Dendritic cell treated with granulocyte-macrophage colony-stimulating factor and Interleukin-4, amounts not matched to agents 40 ng/mL and 50 ng/mL, for 4 days (primary cell): ENCODE data around the gene RPL26.
"Not testable (repeated sequence)": the region's sequence is repeated elsewhere in the genome, so short reads cannot be mapped to it uniquely, and the experiment has no call there.

ENCODE experiments used
- H3K27ac Mint-ChIP-seq: one replicate; pipeline ENCODE4 v1.8.0; 2022; ENCODE audit warnings: mild to moderate bottlenecking, mixed read lengths
- H3K27me3 Mint-ChIP-seq: one replicate; pipeline ENCODE4 v1.8.0; 2022; ENCODE audit warnings: mild to moderate bottlenecking, mixed read lengths
- H3K36me3 Mint-ChIP-seq: one replicate; pipeline ENCODE4 v1.8.0; 2022; ENCODE audit warnings: low read depth, mixed read lengths
- H3K4me1 Mint-ChIP-seq: one replicate; pipeline ENCODE4 v1.8.0; 2022; ENCODE audit warnings: low read depth, mixed read lengths
- H3K4me3 Mint-ChIP-seq: one replicate; pipeline ENCODE4 v1.8.0; 2022; ENCODE audit warnings: mild to moderate bottlenecking, moderate library complexity, mixed read lengths
- H3K9me3 Mint-ChIP-seq: one replicate; pipeline ENCODE4 v1.8.0; 2022; ENCODE audit warnings: mixed read lengths
- intact Hi-C: fragments of 100-400 bp; cut with micrococcal nuclease; formaldehyde crosslinking; loops from one replicate; pipeline ENCODE4 v1.15.0; 2022

Gene RPL26

DNA sequence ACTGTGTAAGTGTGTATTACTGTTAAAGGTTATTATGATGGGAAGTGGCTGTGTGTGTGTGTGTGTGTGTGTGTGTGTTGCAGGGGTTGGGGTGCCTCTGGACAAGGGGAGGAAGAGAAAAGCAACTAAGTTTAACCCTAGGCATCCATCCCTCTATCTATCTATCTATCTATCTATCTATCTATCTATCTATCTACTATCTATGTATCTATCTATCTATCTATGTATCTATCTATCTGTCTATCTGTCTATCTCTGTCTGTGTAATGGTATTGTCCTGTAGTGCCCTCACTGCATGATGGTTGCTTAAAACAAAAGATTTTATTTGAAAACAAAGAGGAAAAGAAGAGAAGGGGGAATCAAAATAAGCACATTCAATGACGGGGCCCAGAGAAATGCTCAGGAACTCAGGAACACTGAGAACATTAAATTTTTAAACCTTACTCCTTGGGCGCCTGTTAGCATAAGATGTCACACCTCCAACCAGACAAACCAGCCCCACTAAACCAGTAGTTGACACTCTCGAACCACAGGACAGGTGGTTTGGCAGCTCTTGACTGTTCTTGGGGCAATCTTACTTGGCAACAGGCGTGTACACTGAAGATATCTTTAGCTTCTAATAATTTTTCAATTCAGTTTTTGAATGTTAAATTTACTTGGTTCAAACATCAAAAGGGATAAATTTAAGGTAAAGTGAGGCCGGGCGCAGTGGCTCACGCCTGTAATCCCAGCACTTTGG lies 5.1 kb upstream of the RPL26 start:
- no peak overlapping the region for H3K27ac Mint-ChIP-seq
- H3K27me3 Mint-ChIP-seq = peaks cover 2% of the 10 kb centered on the region
- H3K36me3 Mint-ChIP-seq = peaks cover 3% of the 10 kb centered on the region
- H3K9me3 Mint-ChIP-seq = no peaks in the 10 kb centered on the region
- intact Hi-C loops = no loop called here
- H3K4me3 Mint-ChIP-seq = no peak overlapping the region
- peaks cover 19% of the 10 kb centered on the region for H3K4me1 Mint-ChIP-seq

DNA sequence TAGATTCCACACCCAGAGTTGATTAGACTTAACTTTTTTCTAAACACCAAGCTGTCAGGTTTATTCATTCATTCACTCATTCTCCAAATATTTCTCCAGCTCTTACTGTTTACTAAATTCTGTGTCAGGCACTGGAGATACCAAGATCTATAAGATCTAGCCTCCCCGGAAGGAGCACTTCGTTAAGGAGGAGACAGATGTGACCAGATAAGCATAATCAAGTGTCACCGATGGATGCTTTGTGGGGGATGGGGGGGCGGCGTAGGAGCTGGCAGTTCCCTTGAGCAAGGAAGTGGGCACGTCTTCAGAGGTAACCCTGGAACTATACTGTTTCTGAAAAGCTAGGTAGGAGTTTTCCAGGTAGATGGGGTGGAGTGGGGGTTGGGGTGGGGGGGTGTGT lies 3.8 kb upstream of the RPL26 start:
- Mint-ChIP-seq H3K4me3 (no peak overlapping the region), H3K27ac (no peak overlapping the region), H3K9me3 (no peaks in the 10 kb centered on the region), H3K4me1 (peaks cover 19% of the 10 kb centered on the region), H3K36me3 (peaks cover 15% of the 10 kb centered on the region), H3K27me3 (peaks cover under 1% of the 10 kb centered on the region)
- intact Hi-C loops = no loop called here

DNA sequence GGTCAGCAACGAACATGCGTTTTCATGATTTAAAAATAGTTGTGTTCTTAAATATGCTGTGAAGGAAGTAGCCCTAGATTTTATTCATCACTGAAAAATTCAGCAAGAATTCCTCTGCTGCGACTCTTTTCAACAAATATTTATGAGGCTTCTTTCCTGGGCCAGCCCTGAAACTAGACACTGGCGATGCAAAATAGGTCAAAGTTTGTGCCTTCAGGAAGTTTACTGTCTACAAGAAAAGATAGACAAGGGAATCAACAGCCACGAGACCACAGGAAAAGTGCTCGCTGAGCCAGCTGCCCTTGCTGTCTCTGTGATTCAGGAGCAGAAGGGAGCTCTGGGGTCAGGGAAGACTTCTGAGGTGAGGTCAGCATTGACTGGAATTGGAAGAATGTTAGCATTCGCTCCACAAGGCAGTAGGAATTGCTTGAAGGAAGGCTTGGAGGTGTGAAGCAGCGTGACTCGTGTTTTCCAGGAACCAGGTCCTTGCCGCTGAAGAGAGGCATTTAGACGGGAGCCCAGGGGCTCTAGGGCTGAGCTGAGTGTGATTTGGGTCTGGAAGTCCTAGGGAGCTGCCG lies 1.9 kb upstream of the RPL26 start:
- H3K27me3 Mint-ChIP-seq = no peaks in the 10 kb centered on the region
- H3K9me3 Mint-ChIP-seq = no peaks in the 10 kb centered on the region
- H3K4me1 Mint-ChIP-seq = peaks cover 28% of the 10 kb centered on the region
- H3K4me3 Mint-ChIP-seq = no peak overlapping the region
- intact Hi-C loops = no loop called here
- H3K36me3 Mint-ChIP-seq = peaks cover 35% of the 10 kb centered on the region
- H3K27ac Mint-ChIP-seq = peak overlapping the region; percentile 93

DNA sequence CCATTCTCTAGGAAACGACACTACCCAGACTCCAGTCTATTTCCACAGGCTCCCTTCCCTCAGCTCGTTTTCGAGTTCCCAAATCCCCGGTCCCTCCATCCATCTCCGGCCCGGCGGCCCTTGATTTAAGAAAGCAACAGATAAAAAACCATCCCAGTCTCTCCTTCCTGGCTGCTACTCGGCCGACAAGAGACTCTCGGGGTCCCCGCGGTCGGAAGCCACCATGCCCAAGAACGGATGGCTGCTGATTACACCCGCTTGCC lies 182 bp downstream of the RPL26 start:
- Mint-ChIP-seq H3K9me3 (no peaks in the 10 kb centered on the region), H3K27me3 (no peaks in the 10 kb centered on the region), H3K4me1 (peaks cover 40% of the 10 kb centered on the region), H3K36me3 (peaks cover 56% of the 10 kb centered on the region), H3K27ac (peak overlapping the region; percentile 93), H3K4me3 (peak overlapping the region; percentile 97)
- intact Hi-C loops = loop anchor here (1.0 to 2.0 kb wide), 2 partner anchors 54 to 363 kb away; no protein-coding TSS in a partner anchor

DNA sequence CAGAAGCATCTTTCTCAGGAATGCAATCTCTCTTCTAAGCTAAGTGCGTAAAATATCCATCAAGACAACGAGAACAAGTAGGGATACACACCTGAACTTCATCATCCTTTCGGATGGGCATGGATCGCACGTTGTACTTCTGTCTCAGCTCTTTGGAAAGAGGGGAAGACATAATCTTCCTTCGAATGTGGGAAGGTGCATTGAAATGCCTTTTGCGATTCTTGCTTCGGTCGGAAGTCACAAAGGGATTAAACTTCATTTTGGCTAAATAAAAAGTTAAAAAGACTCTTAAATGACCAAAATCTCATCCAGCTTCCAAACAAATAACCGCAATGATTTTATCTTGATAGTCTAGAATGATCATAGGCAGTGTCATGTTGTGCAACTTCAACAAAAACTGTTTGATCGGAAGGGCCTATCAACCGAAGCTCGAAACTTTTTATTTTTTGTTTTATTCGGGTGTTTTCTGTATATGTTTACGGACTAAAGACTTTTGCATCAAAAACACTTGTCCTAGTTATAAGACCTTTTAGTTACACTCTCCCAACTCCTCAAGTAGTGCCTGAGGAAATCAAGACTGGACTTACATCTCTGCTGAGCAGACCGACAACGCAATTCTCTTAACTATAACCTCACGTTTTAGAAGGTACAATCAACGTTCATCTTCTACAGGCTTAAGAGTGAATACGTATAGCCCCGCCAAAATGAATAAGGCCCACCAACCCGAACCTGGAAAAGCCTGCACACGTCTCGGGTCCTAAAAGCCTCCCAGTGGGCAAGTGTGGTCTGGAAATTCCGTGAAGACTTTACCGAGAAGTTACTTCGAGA lies 727 bp downstream of the RPL26 start:
- Mint-ChIP-seq H3K36me3 (peaks cover 61% of the 10 kb centered on the region), H3K9me3 (no peaks in the 10 kb centered on the region), H3K4me3 (peak overlapping the region; percentile 97), H3K27me3 (no peaks in the 10 kb centered on the region), H3K4me1 (peaks cover 40% of the 10 kb centered on the region), H3K27ac (peak overlapping the region; percentile 93)
- intact Hi-C loops = loop anchor here (2.0 kb wide), 1 partner anchor 55 kb away; no protein-coding TSS in a partner anchor

DNA sequence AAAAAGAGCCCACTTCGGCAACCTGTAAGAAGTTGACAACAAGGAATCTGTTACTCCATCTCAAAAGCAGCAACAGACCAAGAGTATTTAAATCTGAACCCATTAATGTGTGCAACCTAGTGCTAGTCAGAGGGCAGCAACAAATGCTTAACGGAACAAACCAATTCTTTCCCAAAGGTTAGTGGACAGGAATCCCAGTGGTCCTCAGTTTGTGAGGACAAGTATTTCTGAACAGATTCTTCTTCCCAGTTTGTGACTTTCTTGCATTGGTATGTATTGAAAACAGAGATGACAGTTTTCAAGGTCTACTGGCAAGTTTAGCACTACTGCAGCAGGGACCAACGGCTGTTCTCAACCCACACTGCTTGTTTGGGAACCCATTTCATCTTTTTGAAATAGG lies 2.9 kb downstream of the RPL26 start:
- no peaks in the 10 kb centered on the region for H3K9me3 Mint-ChIP-seq
- H3K27ac Mint-ChIP-seq = no peak overlapping the region
- H3K27me3 Mint-ChIP-seq = no peaks in the 10 kb centered on the region
- intact Hi-C loops = no loop called here
- H3K4me1 Mint-ChIP-seq = peaks cover 45% of the 10 kb centered on the region
- H3K4me3 Mint-ChIP-seq = no peak overlapping the region
- peaks cover 75% of the 10 kb centered on the region for H3K36me3 Mint-ChIP-seq

DNA sequence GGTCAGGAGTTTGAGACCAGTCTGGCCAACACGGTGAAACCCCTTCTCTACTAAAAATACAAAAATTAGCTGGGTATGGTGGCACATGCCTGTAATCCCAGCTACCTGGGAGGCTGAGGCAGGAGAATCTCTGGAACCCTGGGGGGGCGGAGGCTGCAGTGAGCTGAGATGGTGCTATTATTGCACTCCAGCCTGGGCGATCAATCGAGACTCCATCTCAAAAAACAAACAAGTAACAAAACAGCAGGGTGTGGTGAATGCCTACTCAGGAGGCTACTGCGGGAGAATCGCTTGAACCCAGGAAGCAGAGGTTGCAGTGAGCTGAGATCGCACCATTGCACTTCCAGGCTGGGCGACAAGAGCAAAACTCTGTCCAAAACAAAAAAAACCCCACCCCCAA lies 4.9 kb downstream of the RPL26 start:
- H3K27ac Mint-ChIP-seq, H3K9me3 Mint-ChIP-seq, H3K4me3 Mint-ChIP-seq, H3K27me3 Mint-ChIP-seq: not testable (repeated sequence)
- intact Hi-C loops = loop anchor here (5.0 kb wide), 1 partner anchor 131 kb away; the partner anchor contains the start of genes CTC1 and PFAS
- Mint-ChIP-seq H3K4me1 (peaks cover 32% of the 10 kb centered on the region), H3K36me3 (peaks cover 86% of the 10 kb centered on the region)

DNA sequence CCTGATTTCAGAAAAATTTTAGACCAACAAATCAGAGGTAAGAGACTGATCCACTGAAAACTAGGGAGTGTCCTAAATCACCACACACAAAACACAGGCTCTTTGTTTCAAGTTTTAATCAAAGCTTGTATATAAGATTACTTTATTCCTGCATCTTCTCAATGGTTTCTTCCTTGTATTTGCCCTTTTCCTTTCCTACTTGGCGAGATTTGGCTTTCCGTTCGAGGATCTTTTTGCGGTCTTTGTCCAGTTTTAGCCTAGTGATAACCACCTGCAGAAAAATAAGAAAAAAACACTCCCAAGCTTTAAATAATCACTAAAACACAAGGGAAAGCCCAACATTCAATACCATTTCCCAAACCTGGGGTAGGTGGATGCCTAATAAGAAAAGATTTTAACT lies 5.6 kb downstream of the RPL26 start:
- Mint-ChIP-seq H3K4me3 (no peak overlapping the region), H3K27ac (peak overlapping the region; percentile 86), H3K27me3 (no peaks in the 10 kb centered on the region), H3K4me1 (peaks cover 32% of the 10 kb centered on the region), H3K36me3 (peaks cover 84% of the 10 kb centered on the region), H3K9me3 (no peaks in the 10 kb centered on the region)
- intact Hi-C loops = loop anchor here (5.0 kb wide), 1 partner anchor 130 kb away; the partner anchor contains the start of genes CTC1 and PFAS

DNA sequence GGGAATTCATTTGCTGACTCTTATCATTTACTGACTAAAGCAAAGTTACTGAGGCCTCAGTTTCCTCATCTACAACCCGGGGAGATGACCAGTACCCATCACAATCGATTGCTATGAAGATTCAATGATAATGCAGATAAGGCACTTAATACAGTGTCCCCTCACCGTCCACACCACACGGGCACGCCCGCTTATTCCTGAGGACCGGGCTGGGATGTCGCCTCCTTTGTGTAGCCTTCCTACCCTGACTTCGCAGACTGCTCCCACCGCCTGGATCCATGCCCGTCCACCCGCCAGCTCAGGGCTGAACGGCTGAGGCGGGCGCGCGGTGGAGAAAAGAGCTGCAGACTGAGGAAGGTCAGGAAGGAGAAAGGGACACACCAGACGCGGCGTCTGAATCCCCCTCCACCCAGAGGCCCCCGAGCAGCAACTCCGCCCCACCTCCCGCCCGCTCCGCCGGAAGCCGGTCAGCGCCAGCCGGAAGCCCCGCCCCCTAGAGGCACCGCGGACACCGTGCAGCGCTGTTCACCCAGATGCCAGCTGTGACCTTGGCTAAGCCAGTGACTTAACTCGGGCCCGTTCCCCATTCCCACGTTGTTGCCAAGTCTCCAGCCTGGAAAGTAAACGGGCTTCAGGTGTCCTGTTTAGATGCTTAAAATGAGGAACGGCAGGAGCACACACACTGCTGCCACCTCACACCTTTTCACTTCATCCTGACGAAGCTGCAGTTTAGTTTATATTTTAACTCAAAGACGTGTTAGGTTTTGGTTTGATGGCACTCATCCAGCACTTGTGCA lies 6.5 kb downstream of the RPL26 start, which contains the start of gene KRABD2:
TSS of gene KRABD2 (minus strand) at position 434 of the 797 bp plus-strand sequence.
- peak within 1 kb of the TSS; percentile 87 for H3K4me3 Mint-ChIP-seq
- H3K27me3 Mint-ChIP-seq = no peaks in the 10 kb centered on the region
- peak within 1 kb of the TSS; percentile 86 for H3K27ac Mint-ChIP-seq
- peaks cover 80% of the 10 kb centered on the region for H3K36me3 Mint-ChIP-seq
- intact Hi-C loops = loop anchor here (5.0 kb wide), 1 partner anchor 129 kb away; the partner anchor contains the start of genes CTC1 and PFAS
- H3K4me1 Mint-ChIP-seq = peaks cover 32% of the 10 kb centered on the region
- H3K9me3 Mint-ChIP-seq = no peaks in the 10 kb centered on the region

DNA sequence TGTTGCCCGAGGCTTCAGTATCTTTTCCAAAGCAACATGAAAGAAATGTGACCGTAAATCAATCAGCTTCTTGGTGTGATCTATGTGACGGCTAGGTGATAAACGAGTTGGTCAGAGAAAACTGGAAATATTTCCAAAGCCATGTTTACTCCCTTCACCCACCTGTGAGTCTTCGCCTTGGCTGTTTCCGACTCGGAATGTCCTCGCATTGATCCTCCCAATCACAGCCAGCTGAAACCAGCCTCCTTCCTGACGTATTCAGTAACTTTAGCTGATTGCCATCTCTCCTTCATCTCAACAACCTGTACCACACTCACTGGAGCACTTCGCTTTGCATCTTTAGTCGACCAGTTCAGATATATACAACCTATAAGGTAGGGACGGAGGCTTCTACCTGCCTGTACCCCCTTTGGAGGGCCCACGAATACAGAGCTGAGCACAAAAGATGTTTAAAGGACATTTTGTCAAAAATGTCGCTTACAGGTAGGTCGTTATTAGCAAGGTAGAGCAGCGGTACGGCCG lies 7.2 kb downstream of the RPL26 start:
- H3K9me3 Mint-ChIP-seq = no peaks in the 10 kb centered on the region
- peaks cover 80% of the 10 kb centered on the region for H3K36me3 Mint-ChIP-seq
- intact Hi-C loops = loop anchor here (5.0 kb wide), 1 partner anchor 128 kb away; the partner anchor contains the start of genes CTC1 and PFAS
- peaks cover 30% of the 10 kb centered on the region for H3K4me1 Mint-ChIP-seq
- peak overlapping the region; percentile 87 for H3K4me3 Mint-ChIP-seq
- no peaks in the 10 kb centered on the region for H3K27me3 Mint-ChIP-seq
- H3K27ac Mint-ChIP-seq = peak overlapping the region; percentile 86

DNA sequence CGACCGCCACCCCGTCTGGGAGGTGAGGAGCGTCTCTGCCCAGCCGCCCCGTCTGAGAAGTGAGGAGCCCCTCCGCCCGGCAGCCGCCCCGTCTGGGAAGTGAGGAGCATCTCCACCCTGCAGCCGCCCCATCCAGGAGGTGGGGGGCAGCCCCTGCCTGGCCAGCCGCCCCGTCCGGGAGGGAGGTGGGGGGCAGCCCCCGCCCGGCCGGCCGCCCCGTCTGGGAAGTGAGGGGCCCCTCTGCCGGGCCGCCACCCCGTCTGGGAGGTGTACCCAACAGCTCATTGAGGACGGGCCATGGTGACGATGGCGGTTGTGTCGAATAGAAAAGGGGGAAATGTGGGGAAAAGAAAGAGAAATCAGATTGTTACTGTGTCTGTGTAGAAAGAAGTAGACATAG lies 9.1 kb downstream of the RPL26 start:
- Mint-ChIP-seq H3K36me3 (peaks cover 74% of the 10 kb centered on the region), H3K4me1 (peaks cover 37% of the 10 kb centered on the region)
- H3K27me3 Mint-ChIP-seq, H3K27ac Mint-ChIP-seq, H3K9me3 Mint-ChIP-seq, H3K4me3 Mint-ChIP-seq, intact Hi-C loops: not testable (repeated sequence)

DNA sequence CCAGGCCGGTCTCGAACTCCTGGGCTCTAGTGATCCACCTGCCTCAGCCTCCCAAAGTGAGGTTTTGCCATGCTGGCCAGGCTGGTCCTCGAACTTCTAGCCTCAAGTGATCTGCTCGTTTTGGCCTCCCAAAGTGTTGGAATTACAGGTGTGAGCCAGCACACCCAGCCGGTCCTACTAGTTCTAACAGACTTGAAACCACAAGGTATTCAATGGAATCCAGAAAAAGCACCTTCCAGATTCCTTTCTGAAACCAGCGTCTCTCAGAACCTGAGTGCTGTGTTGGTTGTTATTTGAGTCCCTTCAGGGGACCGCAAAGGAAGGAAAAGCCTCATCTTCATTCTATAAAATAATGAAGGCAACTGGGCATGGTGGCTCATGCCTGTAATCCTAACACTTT lies 10.6 kb downstream of the RPL26 start:
- no peak overlapping the region for H3K27ac Mint-ChIP-seq
- H3K4me1 Mint-ChIP-seq = peaks cover 27% of the 10 kb centered on the region
- H3K9me3 Mint-ChIP-seq = no peaks in the 10 kb centered on the region
- intact Hi-C loops = no loop called here
- H3K4me3 Mint-ChIP-seq = no peak overlapping the region
- no peaks in the 10 kb centered on the region for H3K27me3 Mint-ChIP-seq
- H3K36me3 Mint-ChIP-seq = peaks cover 74% of the 10 kb centered on the region

DNA sequence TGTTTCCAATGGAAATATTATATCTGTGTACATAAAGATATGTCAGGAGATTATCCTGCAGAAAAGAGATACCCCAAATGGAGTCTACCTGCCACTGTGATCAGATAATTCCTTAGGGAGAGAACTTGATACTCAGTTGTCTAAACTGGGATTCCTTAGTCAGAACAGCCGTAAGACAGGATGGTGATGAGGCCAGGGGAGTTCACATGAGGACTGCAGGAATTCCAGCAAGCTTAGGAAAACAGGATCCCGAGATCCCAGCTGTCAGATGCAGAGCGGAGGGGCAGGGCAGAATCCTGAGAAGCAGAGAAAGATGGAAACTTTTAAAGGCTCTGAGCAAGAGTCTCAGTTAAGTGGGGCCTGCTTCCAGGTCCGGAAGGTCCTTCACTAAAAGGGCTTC lies 11.2 kb downstream of the RPL26 start:
- peaks cover 71% of the 10 kb centered on the region for H3K36me3 Mint-ChIP-seq
- peaks cover 27% of the 10 kb centered on the region for H3K4me1 Mint-ChIP-seq
- H3K27ac Mint-ChIP-seq = no peak overlapping the region
- intact Hi-C loops = no loop called here
- no peak overlapping the region for H3K4me3 Mint-ChIP-seq
- no peaks in the 10 kb centered on the region for H3K9me3 Mint-ChIP-seq
- H3K27me3 Mint-ChIP-seq = no peaks in the 10 kb centered on the region
